ENCODE data around the gene C1QTNF3.

C1QTNF3 gene

DNA sequence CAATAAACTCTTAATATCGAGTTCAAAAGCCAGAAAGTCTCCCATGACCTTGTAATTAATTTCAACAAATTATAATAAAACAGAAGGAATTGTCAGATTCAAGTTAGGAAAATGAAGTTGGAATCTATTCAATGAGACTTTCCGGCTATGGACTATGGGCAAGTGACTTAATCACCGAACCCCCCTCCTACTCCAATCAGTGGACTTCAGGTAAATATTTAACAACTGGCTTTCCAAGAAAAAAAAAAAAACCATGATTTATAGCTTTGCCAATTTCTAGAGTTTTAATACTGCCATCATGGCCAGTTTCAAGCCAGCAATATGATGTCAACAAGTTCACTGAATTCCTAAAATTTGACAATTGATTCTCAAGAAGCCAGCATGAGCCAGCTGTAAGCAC, 63.0 kb downstream of the C1QTNF3 start:
- H3K4me3 Mint-ChIP-seq = no peak overlapping the region
- no peaks in the 10 kb centered on the region for H3K36me3 Mint-ChIP-seq (ENCODE audit: low read depth)
- no peaks in the 10 kb centered on the region for H3K27me3 Mint-ChIP-seq (ENCODE audit: low read depth)
- H3K9me3 Mint-ChIP-seq = no peaks in the 10 kb centered on the region
- no peak overlapping the region for H3K27ac Mint-ChIP-seq
- no peaks in the 10 kb centered on the region for H3K4me1 Mint-ChIP-seq (ENCODE audit: low read depth)

DNA sequence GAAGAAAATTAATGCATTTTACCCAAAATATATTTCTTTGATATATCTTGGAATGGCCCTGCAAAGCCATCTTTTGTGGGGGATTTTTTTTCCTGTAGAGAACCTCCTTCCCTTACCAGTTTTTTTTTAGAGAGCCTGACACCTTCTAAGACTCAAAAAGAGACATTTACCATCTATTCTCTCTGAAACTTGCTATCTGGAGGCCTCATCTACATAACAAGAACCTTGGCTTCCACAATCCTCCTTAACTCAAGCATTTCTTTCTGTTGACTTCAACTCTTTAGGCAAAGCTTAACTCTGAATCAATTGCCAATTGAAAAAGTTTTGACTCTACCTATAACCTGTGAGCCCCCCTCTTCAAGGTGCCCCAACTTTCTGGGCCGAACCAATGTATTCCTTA, 64.7 kb downstream of the C1QTNF3 start:
- no peaks in the 10 kb centered on the region for H3K27me3 Mint-ChIP-seq (ENCODE audit: low read depth)
- no peaks in the 10 kb centered on the region for H3K9me3 Mint-ChIP-seq
- H3K4me3 Mint-ChIP-seq = no peak overlapping the region
- peaks cover 3% of the 10 kb centered on the region for H3K4me1 Mint-ChIP-seq (ENCODE audit: low read depth)
- H3K27ac Mint-ChIP-seq = no peak overlapping the region
- H3K36me3 Mint-ChIP-seq (ENCODE audit: low read depth) = no peaks in the 10 kb centered on the region

DNA sequence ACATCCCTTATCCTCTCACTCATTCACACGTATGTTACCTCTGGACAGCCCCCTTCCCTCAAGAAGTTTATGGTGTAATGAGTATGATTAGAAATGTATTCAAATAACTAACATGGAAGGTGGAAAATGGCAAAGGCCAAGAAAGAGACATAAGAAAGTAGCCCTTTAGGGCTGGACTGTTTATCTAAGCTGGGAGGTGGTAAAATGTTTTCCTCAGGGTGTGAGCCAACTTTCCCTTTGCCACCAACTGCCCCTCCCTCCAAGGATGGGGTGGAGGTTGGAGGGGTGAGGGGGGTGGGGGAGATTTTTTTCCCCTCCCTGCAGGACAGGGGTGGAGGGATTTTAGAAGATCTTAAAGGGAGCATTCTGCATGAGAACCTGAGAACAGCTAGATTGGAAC, 66.7 kb downstream of the C1QTNF3 start:
- Mint-ChIP-seq H3K9me3 (no peaks in the 10 kb centered on the region), H3K36me3 (ENCODE audit: low read depth) (no peaks in the 10 kb centered on the region), H3K27ac (no peak overlapping the region), H3K4me3 (no peak overlapping the region), H3K4me1 (ENCODE audit: low read depth) (peaks cover 10% of the 10 kb centered on the region), H3K27me3 (ENCODE audit: low read depth) (no peaks in the 10 kb centered on the region)

DNA sequence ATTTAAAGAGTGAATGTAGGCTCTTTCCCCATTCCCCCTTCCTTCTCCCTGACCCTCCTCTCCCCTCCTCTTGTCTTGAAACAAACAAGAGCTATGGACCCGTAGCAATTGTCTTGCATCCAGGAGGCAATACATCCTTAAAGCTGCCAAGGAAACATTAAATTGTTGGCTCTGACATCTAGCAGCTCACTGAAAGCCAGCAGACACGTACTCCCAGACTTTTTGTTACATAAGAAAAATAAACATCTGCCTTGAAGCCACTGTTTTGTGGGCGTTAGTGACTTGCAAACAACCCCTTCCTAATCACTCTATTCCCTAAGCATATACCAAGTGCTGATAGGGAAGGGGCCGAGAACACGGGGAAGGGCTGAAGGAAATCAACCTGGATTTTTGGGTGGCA, 67.2 kb downstream of the C1QTNF3 start:
- Mint-ChIP-seq H3K27me3 (ENCODE audit: low read depth) (no peaks in the 10 kb centered on the region), H3K4me3 (no peak overlapping the region), H3K36me3 (ENCODE audit: low read depth) (no peaks in the 10 kb centered on the region), H3K27ac (no peak overlapping the region), H3K4me1 (ENCODE audit: low read depth) (peaks cover 10% of the 10 kb centered on the region), H3K9me3 (no peaks in the 10 kb centered on the region)

- H3K27ac Mint-ChIP-seq = peak overlapping the region; percentile 34
- no peak overlapping the region for H3K4me3 Mint-ChIP-seq
- no peaks in the 10 kb centered on the region for H3K27me3 Mint-ChIP-seq (ENCODE audit: low read depth)
- H3K36me3 Mint-ChIP-seq (ENCODE audit: low read depth) = no peaks in the 10 kb centered on the region
- H3K4me1 Mint-ChIP-seq (ENCODE audit: low read depth) = peaks cover 10% of the 10 kb centered on the region
- H3K9me3 Mint-ChIP-seq = no peaks in the 10 kb centered on the region
Measured at GRCh38 chr5:33973271-33973670, 69.7 kb downstream of the C1QTNF3 start.

- no peak overlapping the region for H3K4me3 Mint-ChIP-seq
Measured at GRCh38 chr5:33969572-33970452, 73.2 kb downstream of the C1QTNF3 start.

DNA sequence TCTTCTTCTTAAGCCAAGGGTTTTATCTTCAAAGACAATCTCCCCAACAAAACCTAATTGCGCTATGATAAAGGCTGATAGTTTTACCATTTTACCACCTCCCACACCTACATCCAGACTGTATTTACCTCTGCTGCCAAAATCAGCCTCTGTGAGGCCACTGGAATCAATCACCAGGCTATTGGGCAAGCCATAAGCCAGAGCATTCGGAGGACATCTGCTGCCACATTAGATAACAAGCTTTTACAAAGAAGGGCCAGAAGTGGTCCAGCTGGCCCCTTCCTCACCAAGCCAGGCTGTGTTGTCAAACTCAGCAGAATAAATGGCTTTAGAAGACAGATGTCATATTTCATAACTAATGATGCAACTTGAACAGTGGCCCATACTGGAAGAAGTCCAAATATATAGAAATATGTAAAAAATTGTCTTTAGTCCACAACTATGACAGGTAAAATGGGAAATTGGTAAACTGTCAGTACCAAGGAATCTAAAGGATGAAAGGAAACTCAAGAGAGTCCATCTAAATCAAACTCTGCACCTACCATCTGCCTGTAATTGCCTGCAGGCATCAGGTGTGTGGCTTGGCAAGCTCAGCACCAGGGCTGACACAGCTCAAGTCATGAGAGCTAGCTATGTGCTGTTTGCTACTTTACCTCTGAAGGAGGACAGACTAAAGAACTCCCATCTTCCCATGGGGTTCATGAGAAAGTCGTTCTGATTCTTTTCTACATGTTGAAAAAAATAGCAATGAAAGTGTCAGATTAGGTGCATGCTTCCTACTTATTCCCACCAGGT, 74.6 kb downstream of the C1QTNF3 start:
- no peak overlapping the region for H3K27ac Mint-ChIP-seq

More at GRCh38 chr5:33969572-33970452, 73.2 kb downstream of the C1QTNF3 start:
- Mint-ChIP-seq H3K36me3 (ENCODE audit: low read depth) (no peaks in the 10 kb centered on the region), H3K27ac (no peak overlapping the region), H3K9me3 (no peaks in the 10 kb centered on the region), H3K27me3 (ENCODE audit: low read depth) (no peaks in the 10 kb centered on the region), H3K4me1 (ENCODE audit: low read depth) (peaks cover 14% of the 10 kb centered on the region)

More for the DNA sequence above, 74.6 kb downstream of the C1QTNF3 start:
- no peaks in the 10 kb centered on the region for H3K27me3 Mint-ChIP-seq (ENCODE audit: low read depth)
- H3K4me3 Mint-ChIP-seq = no peak overlapping the region
- peaks cover 16% of the 10 kb centered on the region for H3K4me1 Mint-ChIP-seq (ENCODE audit: low read depth)
- no peaks in the 10 kb centered on the region for H3K36me3 Mint-ChIP-seq (ENCODE audit: low read depth)
- H3K9me3 Mint-ChIP-seq = no peaks in the 10 kb centered on the region

Data from T-helper 1 cell treated with Interleukin-12 subunit alpha and Interleukin-12 subunit beta and Interleukin-4 antibody, amounts not matched to agents 30 μg/mL and 1 μg/mL, for 36 hours (primary cell).